Rectal smooth muscle tissue (tissue), 1 donor: ENCODE data around the gene ERGIC3.

Experiments used
- H3K27ac ChIP-seq: one replicate; pipeline ENCODE4 v1.7.0; 2013; ENCODE audit warnings: low read depth, low read length, inconsistent platforms
- H3K27me3 ChIP-seq: one replicate; pipeline ENCODE4 v1.7.0; 2013; ENCODE audit warnings: low read length; ENCODE audit not compliant: control insufficient read depth, insufficient read depth
- H3K36me3 ChIP-seq: one replicate; pipeline ENCODE4 v1.7.0; 2013; ENCODE audit warnings: low read length; ENCODE audit not compliant: control insufficient read depth, insufficient read depth
- H3K4me1 ChIP-seq: one replicate; pipeline ENCODE4 v1.7.0; 2013; ENCODE audit warnings: low read length; ENCODE audit not compliant: control insufficient read depth, insufficient read depth
- H3K4me3 ChIP-seq: one replicate; pipeline ENCODE4 v1.7.0; 2013; ENCODE audit warnings: low read length
- H3K9ac ChIP-seq: one replicate; pipeline ENCODE4 v1.7.0; 2013; ENCODE audit warnings: low read length

ERGIC3 gene

DNA sequence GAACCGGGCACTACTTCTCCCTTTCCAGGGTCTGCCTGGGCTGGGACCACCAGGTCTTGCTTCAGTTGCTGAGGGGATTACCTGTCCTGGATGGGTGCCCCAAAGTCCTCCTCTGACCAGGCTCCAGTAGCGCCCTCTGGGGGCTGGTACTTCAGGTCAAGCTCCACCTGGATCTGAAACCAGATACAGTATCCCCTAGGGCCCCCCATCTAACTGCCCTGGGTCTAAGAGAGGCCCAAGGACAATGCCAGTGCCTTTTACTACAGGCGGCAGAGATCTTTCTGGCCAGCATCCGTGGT is 62.5 kb downstream of the ERGIC3 start:
- H3K36me3 ChIP-seq: no peaks in the 10 kb centered on the region
- no peak overlapping the region for H3K9ac ChIP-seq
- no peak overlapping the region for H3K4me3 ChIP-seq
- H3K27ac ChIP-seq: no peak overlapping the region
- H3K27me3 ChIP-seq: peaks cover 9% of the 10 kb centered on the region
- H3K4me1 ChIP-seq: no peaks in the 10 kb centered on the region

DNA sequence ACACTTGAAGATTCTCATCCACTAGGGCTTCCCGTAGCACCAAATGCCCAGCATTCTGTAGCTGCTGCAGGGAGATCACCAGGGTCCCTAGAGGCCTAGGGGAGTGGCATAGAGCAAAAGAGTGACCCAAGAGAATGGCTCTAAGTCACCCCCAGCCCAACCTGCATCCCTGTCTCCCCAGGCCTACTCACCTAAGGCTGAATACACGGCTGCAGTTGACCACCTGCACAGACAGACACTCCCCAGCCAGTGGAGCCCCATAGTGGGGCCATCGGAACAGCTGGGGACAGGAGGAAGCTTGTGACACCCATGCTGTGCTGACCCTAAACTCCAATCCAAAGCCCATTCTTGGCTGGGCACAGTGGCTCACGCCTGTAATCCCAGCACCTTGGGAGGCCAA is 64.2 kb downstream of the ERGIC3 start:
- no peaks in the 10 kb centered on the region for H3K4me1 ChIP-seq
- no peak overlapping the region for H3K9ac ChIP-seq
- no peak overlapping the region for H3K27ac ChIP-seq
- H3K4me3 ChIP-seq: no peak overlapping the region
- no peaks in the 10 kb centered on the region for H3K27me3 ChIP-seq
- H3K36me3 ChIP-seq: no peaks in the 10 kb centered on the region
